ENCODE results near the gene TMIE.

Gene TMIE, protein sequence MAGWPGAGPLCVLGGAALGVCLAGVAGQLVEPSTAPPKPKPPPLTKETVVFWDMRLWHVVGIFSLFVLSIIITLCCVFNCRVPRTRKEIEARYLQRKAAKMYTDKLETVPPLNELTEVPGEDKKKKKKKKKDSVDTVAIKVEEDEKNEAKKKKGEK

DNA sequence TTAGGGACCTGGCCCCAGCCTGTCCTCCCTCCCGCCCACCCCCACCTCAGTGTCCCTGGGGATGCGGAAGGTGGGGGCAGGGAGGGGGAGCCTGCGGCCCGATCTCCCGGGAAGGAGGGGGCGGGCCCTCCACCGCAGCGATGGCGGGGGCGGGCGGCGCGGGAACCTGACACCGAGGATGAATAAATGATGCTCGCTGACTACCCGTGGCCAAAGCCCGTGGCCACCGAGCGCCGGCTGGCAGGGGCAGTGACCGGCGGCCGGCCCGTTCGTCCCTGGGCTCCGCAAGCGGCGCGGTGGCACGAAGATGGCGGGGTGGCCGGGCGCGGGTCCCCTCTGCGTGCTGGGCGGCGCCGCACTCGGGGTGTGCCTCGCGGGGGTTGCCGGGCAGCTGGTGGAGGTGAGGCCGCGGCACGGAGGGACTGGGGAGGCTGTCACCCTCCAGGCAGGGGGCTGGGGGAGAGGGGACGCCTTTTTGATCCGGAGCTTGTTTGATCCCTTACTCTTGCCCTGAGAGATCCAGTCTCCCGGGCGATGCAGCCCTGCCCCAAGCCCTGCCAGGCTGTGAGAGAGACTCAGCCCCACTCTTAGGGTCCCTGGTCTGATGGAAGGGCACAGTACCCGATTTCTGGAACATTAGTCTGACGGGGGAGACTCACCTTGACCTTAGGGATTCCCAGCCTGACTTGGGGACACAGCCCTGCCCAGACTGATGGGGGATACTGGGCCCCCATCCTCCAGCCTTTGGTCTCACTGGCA is at the start of gene TMIE:
Gene TMIE (plus strand): TSS at position 212 of the 759 bp plus-strand sequence. CDS start 96 bp downstream, at position 308.
- DNase-seq (ENCODE audit: low read depth in 2 of 2): no peak

- DNase-seq (ENCODE audit: low read depth in 2 of 2): no peak
Observed at GRCh38 chr3:46655271-46655670, 45.9 kb upstream of the TMIE start.

GRCh38 chr3:46656778-46657556 is 44.2 kb upstream of the TMIE start:
- DNase-seq (ENCODE audit: low read depth in 2 of 2): no peak

- DNase-seq (ENCODE audit: low read depth in 2 of 2): no peak
Observed at GRCh38 chr3:46659285-46659684, 41.9 kb upstream of the TMIE start.

GRCh38 chr3:46660003-46660402 is 41.2 kb upstream of the TMIE start:
- DNase-seq (ENCODE audit: low read depth in 2 of 2): no peak

GRCh38 chr3:46660543-46661523 is 40.4 kb upstream of the TMIE start:
- DNase-seq (ENCODE audit: low read depth in 2 of 2): no peak

DNA sequence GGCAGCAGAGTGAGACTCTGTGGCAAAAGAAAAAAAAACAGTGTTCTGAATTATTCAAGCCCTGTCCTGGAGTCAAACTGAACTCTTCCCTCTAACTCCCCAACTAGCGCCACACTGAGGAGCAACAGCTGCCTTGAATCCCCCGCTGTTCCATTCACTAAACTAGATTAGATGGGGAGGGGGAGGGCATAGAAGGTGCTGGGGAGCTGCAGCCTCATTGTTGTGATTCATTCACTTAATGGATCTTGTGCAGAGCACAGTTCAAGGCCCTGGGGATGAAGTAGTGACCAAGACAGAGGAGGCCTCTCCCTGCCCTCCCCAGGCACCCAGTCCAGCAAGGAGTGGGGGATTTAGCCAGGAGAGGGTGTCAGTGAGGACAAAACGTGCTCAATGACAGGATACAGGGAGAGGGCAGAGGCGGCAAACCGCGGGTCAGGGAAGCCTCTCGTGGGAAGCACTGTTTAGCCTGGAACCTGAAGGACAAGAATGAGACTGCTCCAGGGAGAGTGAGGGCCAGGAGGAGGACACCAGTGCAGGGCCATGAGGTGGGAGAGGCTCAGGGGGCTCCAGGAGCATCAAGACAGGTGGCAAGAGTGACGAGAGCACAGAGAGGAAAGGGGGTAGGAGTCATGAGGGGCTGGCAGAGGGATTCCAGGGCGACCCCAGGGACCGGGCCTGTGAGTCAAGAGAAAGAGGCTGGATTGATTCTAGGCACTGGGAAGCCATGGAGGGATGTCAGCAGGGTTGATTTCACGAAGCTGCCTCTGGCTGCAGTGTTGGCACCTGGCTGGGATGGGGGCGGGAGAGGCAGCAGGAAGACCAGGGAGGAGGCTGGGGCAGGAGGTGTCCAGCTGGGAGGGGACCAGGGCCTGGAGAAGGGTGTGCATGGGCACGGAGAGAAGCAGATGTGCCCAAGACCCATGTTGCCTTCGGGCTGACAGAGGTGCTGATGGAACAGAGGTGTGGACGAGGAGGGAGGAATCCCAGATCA is 39.1 kb upstream of the TMIE start:
- no peak for DNase-seq (ENCODE audit: low read depth in 2 of 2)

- DNase-seq (ENCODE audit: low read depth in 2 of 2): no peak
Observed at GRCh38 chr3:46662771-46663551, 38.2 kb upstream of the TMIE start.

DNA sequence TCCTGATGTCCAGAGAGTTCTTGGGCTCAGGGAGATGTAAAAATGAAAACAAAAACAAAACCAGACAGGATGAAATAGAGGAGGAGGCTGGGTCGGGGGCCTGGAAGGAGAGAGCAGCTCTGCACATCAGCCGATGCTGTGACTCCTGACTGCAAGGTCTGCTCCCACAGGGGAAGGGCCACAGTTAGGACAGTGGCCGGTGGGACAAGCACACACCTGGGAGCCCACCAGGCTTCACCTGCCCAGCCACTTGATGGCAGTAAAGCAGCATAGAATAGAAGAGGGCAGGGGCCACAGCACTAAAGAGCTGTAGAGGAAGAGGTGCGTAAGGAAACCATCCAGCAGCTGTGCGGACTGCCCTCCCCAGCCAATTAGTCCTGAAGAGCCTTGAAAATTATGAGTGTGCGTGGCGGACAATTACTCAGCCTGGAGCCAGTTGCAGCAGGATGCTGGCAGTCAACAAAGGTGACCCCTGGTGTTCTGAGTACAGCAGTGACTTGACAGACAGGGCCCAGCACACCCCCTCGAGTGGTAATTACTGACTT is 37.5 kb upstream of the TMIE start:
- no peak for DNase-seq (ENCODE audit: low read depth in 2 of 2)

DNA sequence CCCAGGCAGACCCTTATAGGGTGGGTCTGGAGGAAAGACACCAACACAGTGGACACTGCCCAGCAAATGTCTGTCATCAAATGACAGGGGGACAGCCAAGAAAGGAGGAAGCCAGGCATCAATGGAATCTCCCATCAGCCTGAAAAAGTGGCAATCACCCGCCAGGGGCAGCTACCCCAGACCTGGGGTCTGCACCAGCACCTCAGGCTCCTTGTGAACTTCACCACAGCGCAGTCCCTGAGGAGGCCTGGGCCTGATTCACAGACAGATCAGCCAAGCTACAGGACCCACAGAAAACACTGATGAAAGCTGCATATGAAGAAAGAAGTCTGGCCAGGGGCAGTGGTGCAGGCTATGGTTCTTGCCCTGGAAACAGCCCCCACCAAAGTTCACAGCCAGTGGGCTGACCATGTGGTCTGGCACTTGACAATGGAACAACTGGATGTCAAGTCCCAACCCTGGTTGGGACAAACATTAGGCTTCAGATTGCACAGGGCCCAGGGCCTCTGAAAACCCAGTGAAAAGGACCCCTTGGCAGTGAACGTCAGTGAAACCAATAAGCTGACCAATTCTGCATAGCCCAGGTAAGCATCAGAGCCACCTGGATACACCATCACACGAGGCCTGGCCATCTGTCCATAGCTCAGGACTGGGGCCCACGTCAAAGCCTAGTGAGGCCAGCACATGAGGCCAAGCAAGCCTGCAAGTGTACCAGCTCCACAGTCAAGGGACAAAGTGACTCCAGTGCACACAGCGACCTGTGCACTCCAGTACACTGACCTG is 36.8 kb upstream of the TMIE start:
- no peak for DNase-seq (ENCODE audit: low read depth in 2 of 2)

- DNase-seq (ENCODE audit: low read depth in 2 of 2): no peak
Observed at GRCh38 chr3:46664971-46665762, 36.0 kb upstream of the TMIE start.

GRCh38 chr3:46665763-46666452 is 35.3 kb upstream of the TMIE start:
- no peak for DNase-seq (ENCODE audit: low read depth in 2 of 2)

DNA sequence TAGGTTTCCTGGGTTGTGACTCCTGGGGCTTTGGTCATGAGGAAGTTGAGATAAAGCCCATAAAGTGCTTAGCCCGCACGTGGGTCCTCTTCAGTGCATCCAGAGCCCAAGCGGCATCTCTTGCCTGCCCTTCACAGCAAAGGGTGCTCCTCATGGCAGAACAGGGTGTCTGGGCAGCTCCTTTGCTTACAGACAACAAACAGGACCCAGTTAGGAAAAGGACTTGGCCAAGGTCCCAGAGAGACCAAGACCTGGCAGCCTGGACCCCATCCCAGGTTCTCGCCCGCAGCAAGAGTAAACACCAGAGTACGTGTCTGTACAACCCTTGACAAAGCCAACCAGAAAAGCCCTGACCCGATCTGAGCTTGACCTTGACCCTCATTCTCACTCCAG is 34.7 kb upstream of the TMIE start:
- DNase-seq (ENCODE audit: low read depth in 2 of 2): no peak

DNA sequence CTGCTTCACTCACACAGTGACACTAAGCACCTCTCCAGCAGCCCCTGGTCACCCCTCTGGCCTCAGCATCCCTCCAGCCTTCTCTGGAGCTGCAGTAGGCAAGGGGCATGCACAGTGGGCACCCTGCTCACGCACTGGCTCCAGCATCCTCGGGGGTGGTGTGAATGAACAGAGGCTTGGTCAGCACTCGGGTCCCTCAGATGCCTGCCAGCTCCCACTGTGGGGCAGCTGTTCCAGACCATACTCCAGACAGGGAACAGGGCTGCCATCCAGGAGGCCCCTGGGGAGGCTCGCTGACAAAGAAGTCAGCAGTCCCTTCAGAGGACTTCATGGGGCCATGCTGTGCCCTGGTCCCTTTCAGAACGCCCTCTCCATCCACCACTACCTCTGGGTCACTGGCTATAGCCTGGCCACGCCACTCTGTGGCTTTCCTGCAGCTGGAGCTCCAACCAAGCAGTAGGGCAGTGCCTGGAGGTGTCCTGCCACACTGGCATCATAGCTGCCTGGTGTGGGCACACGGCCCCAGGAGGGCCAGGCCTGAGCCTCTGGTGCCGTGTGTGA is 34.1 kb upstream of the TMIE start:
- no peak for DNase-seq (ENCODE audit: low read depth in 2 of 2)

GRCh38 chr3:46667657-46668056 is 33.5 kb upstream of the TMIE start:
- no peak for DNase-seq (ENCODE audit: low read depth in 2 of 2)

DNA sequence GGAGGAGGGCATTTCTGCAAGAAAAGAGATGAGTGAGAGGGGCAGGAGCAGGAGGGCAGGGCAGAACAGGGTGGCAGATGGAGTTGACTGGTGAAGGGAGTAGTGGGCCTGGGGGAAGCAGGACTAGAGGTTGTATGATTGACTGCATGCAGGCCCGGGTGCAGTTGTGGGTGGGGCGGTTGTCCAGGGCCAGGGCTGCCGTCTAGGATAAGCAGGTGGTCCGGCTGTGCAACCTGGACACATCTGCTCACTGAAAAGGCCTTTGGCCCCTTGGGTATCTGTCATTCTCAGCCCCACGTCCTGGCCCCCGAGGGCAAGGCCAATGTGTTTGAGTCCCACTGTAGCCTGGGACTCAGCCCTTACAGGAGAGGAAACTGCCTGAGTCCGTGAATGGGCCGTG is 33.1 kb upstream of the TMIE start:
- no peak for DNase-seq (ENCODE audit: low read depth in 2 of 2)

DNA sequence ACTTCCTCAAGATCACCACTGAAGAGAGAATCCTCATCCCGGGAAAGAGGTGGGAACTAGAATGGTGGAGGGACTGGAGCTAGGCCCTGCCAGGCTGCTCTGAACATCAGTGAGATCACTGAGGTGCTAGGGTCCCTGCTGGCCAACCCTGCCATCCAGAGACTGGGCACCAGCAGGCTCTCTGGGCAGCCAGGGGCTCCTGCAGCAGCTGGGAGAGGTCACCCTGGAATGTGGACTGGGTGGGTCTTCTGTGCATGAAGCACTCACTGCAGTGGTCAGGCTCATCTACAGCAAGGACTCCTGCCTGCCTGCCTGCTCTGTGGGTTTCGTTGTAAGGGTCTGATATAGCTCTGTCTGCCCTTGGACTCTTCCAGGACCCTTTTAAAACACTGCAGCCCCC is 32.6 kb upstream of the TMIE start:
- DNase-seq (ENCODE audit: low read depth in 2 of 2): no peak

Data from stimulated activated CD8-positive, alpha-beta memory T cell treated with anti-CD3 and anti-CD28 coated beads, Interleukin-15, amount 100 ng/mL, for 48 hours (primary cell).